Sigmoid colon (tissue), 7 donors: Measurements from ENCODE around the gene OGFR. TPM values are rescaled to one million over a fixed set of nuclear protein-coding genes. Genes with fewer than 3 reads are reported as not detected.
"Not testable (repeated sequence)": the region's sequence is repeated elsewhere in the genome, so short reads cannot be mapped to it uniquely, and the experiment has no call there.

Experiments used
- DNase-seq: peaks from one replicate; pipeline ENCODE4 v3.0.0-alpha.2; 2019
- H3K27ac ChIP-seq, 4 donors: fragments of 200-600 bp; sonication (generic); one replicate each; pipeline ENCODE4 v1.5.1; 2016 to 2019; ENCODE audit warnings: mild to moderate bottlenecking in 1 of 4
- H3K27me3 ChIP-seq, 3 donors: fragments of 200-600 bp; sonication (generic); one replicate each; pipeline ENCODE4 v1.5.1; 2019; ENCODE audit warnings: mild to moderate bottlenecking in 1 of 3
- H3K36me3 ChIP-seq, 4 donors: fragments of 200-600 bp; sonication (generic); one replicate each; pipeline ENCODE4 v1.5.1; 2016 to 2019
- H3K4me1 ChIP-seq, 4 donors: fragments of 200-600 bp; sonication (generic); one replicate each; pipeline ENCODE4 v1.5.1; 2017 to 2019
- H3K4me3 ChIP-seq, 4 donors: fragments of 200-600 bp; sonication (generic); one replicate each; pipeline ENCODE4 v1.5.1; 2017 to 2019; ENCODE audit warnings: mild to moderate bottlenecking in 2 of 4, moderate library complexity in 1 of 4
- H3K9me3 ChIP-seq, 4 donors: fragments of 200-600 bp in 3 of 4; sonication (generic) in 3 of 4; one replicate each; pipeline versions ENCODE4 v1.5.1 to v1.6.1; 2013 to 2019
- EP300 ChIP-seq, 4 donors: sonication (generic); formaldehyde crosslinking; IDR thresholded peaks; one replicate each; pipeline ENCODE4 v1.6.1; 2017; ENCODE audit warnings: antibody characterized with exemption in 4 of 4
- POLR2A ChIP-seq, 2 donors: fragments of 450-650 bp; IDR thresholded peaks; one replicate each; pipeline ENCODE4 v1.6.1; 2016; ENCODE audit warnings: antibody characterized with exemption in 2 of 2, mild to moderate bottlenecking in 2 of 2, moderate library complexity in 2 of 2
- POLR2AphosphoS5 ChIP-seq, 4 donors: sonication (generic); formaldehyde crosslinking; IDR thresholded peaks; one replicate each; pipeline ENCODE4 v1.6.1; 2017; ENCODE audit warnings: antibody characterized with exemption in 4 of 4
- WGBS, 2 donors: extraction: QIAGEN DNeasy Blood & Tissue Kit; methylation state at CpG; one replicate each; pipeline ENCODE4 v1.1.7; 2013; 5-methylcytosine and 5-hydroxymethylcytosine counted together
- intact Hi-C: fragments of 100-400 bp; cut with DNase I; formaldehyde crosslinking; loops from one replicate; pipeline ENCODE4 v1.15.1; 2023
- polyA plus RNA-seq, 3 donors: library from polyadenylated mRNA; stranded (reverse); fragments of 200-250 nt; gene quantifications; one replicate each; pipeline ENCODE4 v1.2.3, GENCODE V29; 2013
- total RNA-seq, 4 donors: library from RNA; depleted of rRNA; stranded (reverse); fragments of >200 nt; gene quantifications; one replicate each; pipeline ENCODE4 v1.1.0, GENCODE V29; 2016
- TF ChIP-seq, protein P1 (sequence below), 4 experiments: fragments of 450-650 bp in 3 of 4; fragments of 200-600 bp in 1 of 4; IDR thresholded peaks; one replicate each; pipeline ENCODE4 v1.5.1; 2016 to 2019; ENCODE audit warnings: antibody characterized with exemption in 4 of 4, mild to moderate bottlenecking in 3 of 4, moderate library complexity in 2 of 4
- donor health status: healthy with polysubstance abuse.
- donor health status: Bipolar disorder and iron deficiency.
- donor health status: healthy.

OGFR gene
- total and polyA plus RNA-seq, 7 donors: 22.2 to 64.8 (median 46.6) TPM

DNA sequence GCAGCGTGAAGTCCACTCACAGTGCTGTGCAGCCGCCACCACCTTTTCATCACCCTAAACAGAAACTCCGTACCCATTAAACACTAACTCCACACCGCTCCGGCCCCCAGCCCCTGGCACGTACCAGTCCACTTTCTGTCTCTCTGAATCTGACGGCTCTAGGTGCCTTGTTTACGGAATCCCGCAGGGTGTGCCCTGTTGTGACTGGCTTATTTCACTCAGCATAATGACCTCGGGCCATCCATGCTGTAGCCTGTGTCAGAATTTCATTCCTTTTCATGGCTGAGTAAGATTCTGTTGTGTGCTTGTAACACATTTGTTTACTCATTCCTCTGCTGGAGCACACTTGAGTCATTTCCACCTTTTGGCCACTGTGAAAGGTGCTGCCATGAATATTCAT is 39.0 kb downstream of the OGFR start:
- Histone ChIP-seq H3K9me3 (no peaks in the 10 kb centered on the region), H3K27me3 (peaks cover 0 to 19% (median 13%) of the 10 kb centered on the region in 3 donors), H3K36me3 (peaks cover 0 to 2% (median 0%) of the 10 kb centered on the region in 4 donors), H3K4me1 (no peaks in the 10 kb centered on the region), H3K27ac (no peak overlapping the region), H3K4me3 (no peak overlapping the region)
- intact Hi-C loops: no loop called here
- peak; percentile 44 for DNase-seq
- WGBS, 2 donors: 95 to 96% methylated on average over 10 of the region's 10 CpGs
- TF ChIP-seq POLR2A (IDR thresholded peaks at IDR 0.05): no peak
- TF ChIP-seq POLR2AphosphoS5 (IDR thresholded peaks at IDR 0.05): no peak
- TF ChIP-seq, protein P1, sequence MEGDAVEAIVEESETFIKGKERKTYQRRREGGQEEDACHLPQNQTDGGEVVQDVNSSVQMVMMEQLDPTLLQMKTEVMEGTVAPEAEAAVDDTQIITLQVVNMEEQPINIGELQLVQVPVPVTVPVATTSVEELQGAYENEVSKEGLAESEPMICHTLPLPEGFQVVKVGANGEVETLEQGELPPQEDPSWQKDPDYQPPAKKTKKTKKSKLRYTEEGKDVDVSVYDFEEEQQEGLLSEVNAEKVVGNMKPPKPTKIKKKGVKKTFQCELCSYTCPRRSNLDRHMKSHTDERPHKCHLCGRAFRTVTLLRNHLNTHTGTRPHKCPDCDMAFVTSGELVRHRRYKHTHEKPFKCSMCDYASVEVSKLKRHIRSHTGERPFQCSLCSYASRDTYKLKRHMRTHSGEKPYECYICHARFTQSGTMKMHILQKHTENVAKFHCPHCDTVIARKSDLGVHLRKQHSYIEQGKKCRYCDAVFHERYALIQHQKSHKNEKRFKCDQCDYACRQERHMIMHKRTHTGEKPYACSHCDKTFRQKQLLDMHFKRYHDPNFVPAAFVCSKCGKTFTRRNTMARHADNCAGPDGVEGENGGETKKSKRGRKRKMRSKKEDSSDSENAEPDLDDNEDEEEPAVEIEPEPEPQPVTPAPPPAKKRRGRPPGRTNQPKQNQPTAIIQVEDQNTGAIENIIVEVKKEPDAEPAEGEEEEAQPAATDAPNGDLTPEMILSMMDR (IDR thresholded peaks at IDR 0.05): no peak
- no peak for TF ChIP-seq EP300 (IDR thresholded peaks at IDR 0.05)

DNA sequence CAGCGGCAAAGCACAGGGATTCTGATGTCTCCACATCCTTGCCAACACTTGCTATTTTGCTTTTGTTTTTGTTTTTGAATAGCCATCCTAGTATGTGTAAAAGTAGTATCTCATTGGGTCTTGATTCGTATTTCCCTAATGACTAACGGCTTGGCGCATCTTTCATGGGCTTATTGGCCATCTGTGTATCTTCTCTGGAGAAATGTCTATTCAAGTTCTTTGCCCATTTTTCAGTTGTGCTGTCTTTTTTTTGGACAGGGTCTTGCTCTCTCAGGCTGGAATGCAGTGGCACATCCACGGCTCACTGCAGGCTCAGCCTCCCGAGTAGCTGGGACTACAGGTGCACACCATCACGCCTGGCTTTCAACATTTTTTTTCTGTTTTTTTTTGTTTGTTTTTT is 39.5 kb downstream of the OGFR start:
- intact Hi-C loops: no loop called here
- Histone ChIP-seq H3K27me3 (peaks cover 0 to 13% (median 8%) of the 10 kb centered on the region in 3 donors), H3K36me3 (peaks cover 0 to 3% (median 1%) of the 10 kb centered on the region in 4 donors), H3K4me1 (no peaks in the 10 kb centered on the region), H3K27ac (no peak overlapping the region), H3K9me3 (no peaks in the 10 kb centered on the region), H3K4me3 (no peak overlapping the region)
- 96% methylated on average over 7 of the region's 7 CpGs for WGBS, 2 donors
- peak; percentile 6 for DNase-seq
- TF ChIP-seq POLR2AphosphoS5 (IDR thresholded peaks at IDR 0.05) (no peak), POLR2A (IDR thresholded peaks at IDR 0.05) (no peak), EP300 (IDR thresholded peaks at IDR 0.05) (no peak)
- TF ChIP-seq, protein P1 (IDR thresholded peaks at IDR 0.05): no peak

DNA sequence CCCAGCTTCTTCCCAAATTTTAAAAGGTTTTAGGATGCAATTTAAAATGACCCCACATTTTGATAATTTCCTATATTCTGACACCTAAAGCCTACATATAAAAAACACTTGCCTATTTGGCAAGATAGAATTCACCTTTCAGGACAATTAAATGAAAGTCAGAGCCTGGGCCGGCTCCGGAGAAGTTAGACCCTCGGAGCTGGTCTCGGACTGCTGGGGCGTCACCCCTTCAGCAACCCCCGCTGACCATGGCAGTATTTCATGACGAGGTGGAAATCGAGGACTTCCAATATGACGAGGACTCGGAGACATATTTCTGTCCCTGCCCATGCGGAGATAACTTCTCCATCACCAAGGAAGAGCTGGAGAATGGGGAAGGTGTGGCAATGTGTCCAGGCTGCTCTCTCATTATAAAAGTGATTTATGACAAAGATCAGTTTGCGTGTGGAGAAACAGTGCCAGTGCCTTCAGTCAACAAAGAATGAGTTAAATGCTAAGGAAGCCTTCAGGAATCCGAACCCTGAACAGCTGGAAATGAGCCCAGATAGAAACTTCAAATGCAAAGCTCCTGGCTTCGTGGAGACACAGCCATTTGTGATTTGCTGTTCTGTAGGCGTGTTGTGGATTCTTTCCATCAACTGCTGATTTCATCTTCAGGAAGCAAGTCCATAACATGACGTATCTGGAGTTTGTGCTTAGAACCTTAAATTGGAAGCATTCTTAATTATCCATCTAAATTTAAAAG is 41.0 kb downstream of the OGFR start:
- H3K4me3 ChIP-seq: no peak overlapping the region
- TF ChIP-seq EP300 (IDR thresholded peaks at IDR 0.05): no peak
- no peak for TF ChIP-seq POLR2AphosphoS5 (IDR thresholded peaks at IDR 0.05)
- TF ChIP-seq, protein P1 (IDR thresholded peaks at IDR 0.05): no peak
- no peak for TF ChIP-seq POLR2A (IDR thresholded peaks at IDR 0.05)
- H3K27me3 ChIP-seq: peaks cover 0 to under 1% (median 0%) of the 10 kb centered on the region in 3 donors
- DNase-seq: no peak
- 75 to 88% methylated on average over 16 of the region's 16 CpGs for WGBS, 2 donors
- H3K9me3 ChIP-seq: no peaks in the 10 kb centered on the region
- intact Hi-C loops: no loop called here
- H3K36me3 ChIP-seq: peaks cover 0 to 8% (median 1%) of the 10 kb centered on the region in 4 donors
- no peaks in the 10 kb centered on the region for H3K4me1 ChIP-seq
- H3K27ac ChIP-seq: no peak overlapping the region

DNA sequence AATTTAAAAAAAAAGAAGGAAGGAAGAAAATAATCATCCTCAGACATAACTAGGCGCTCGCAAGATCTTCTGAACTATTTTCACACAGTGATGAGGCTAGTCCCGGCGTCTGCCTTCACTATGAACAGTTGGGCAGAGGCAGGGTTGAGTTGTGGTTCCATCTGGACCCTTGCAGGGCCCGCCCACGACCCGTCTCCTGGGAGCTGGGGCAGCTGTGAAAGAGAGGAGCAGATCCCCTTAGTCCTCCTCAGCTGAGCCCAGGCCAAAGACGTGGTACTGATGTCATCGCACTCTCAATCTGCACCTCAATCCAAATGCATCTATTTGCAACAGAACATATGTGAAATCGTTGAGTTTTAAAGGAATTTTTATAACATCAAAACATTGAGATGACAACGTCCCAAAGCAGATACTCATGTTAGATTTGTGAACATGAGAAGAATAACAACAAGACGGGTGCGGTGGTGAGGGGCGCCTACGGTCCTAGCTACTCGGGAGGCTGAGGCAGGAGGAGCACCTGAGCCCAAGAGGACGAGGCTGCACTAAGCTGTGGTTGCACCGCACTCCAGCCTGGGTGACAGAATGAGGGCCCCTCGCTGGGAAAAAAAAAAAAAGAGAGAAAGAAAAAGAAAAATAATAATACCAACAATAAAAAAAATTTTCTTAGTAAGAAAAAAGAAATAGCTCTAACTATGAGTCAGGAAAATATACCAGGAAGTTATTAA is 41.7 kb downstream of the OGFR start:
- no peak for TF ChIP-seq POLR2A (IDR thresholded peaks at IDR 0.05)
- TF ChIP-seq, protein P1 (IDR thresholded peaks at IDR 0.05): no peak
- TF ChIP-seq POLR2AphosphoS5 (IDR thresholded peaks at IDR 0.05): no peak
- TF ChIP-seq EP300 (IDR thresholded peaks at IDR 0.05): no peak
- WGBS, 2 donors: 88 to 89% methylated on average over 19 of the region's 19 CpGs
- H3K36me3 ChIP-seq: peaks cover 0 to 8% (median 1%) of the 10 kb centered on the region in 4 donors
- no peaks in the 10 kb centered on the region for H3K9me3 ChIP-seq
- no peak overlapping the region for H3K4me3 ChIP-seq
- no peak overlapping the region for H3K27ac ChIP-seq
- H3K27me3 ChIP-seq: no peaks in the 10 kb centered on the region
- intact Hi-C loops: no loop called here
- no peak for DNase-seq
- H3K4me1 ChIP-seq: no peaks in the 10 kb centered on the region

DNA sequence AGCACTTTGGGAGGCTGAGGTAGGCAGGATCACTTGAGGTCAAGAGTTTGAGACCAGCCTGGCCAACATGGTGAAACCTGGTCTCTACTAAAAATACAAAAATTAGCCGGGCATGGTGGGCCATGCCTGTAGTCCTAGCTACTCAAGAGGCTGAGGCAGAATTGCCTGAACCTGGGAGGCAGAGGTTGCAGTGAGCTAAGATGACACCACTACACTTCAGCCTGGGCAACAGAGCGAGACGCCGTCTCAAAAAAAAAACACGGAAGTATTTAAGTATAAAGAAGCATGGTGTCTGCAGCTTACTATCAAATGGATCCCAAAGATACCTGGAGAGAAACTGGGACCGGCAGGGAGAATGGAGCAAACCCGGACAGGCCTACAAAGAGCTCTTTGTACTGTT is 44.3 kb downstream of the OGFR start:
- H3K27me3 ChIP-seq, H3K4me3 ChIP-seq, intact Hi-C loops, DNase-seq, H3K9me3 ChIP-seq, H3K27ac ChIP-seq, H3K4me1 ChIP-seq: not testable (repeated sequence)
- H3K36me3 ChIP-seq: peaks cover 0 to 29% (median 4%) of the 10 kb centered on the region in 4 donors
- 95 to 96% methylated on average over 7 of the region's 7 CpGs for WGBS, 2 donors
